Measurements from ENCODE around the gene CEP97.

GRCh38 chr3:101817992-101818391, 93.6 kb downstream of the CEP97 start:
- TF ChIP-seq CTCF (IDR thresholded peaks at IDR 0.05): no peak
- TF ChIP-seq POLR2A (IDR thresholded peaks at IDR 0.05): no peak

All from uterus (tissue), 2 donors.